Osteocyte (in vitro differentiated cells): ENCODE results near the gene ZFHX3. TPM values are rescaled to one million over a fixed set of nuclear protein-coding genes. Genes with fewer than 3 reads are reported as not detected.

Experiments
- DNase-seq: peaks from one replicate; pipeline ENCODE4 v3.0.0; 2021; ENCODE audit warnings: mixed read lengths; ENCODE audit not compliant: unreplicated experiment; ENCODE audit errors: extremely low spot score
- H3K27ac Mint-ChIP-seq: one replicate; pipeline ENCODE4 v1.8.0; 2021; ENCODE audit warnings: mild to moderate bottlenecking, mixed read lengths; ENCODE audit not compliant: unreplicated experiment
- H3K27me3 Mint-ChIP-seq: one replicate; pipeline ENCODE4 v1.8.0; 2021; ENCODE audit warnings: mixed read lengths; ENCODE audit not compliant: unreplicated experiment
- H3K36me3 Mint-ChIP-seq: one replicate; pipeline ENCODE4 v1.8.0; 2021; ENCODE audit warnings: mixed read lengths; ENCODE audit not compliant: unreplicated experiment
- H3K4me1 Mint-ChIP-seq: one replicate; pipeline ENCODE4 v1.8.0; 2021; ENCODE audit warnings: mixed read lengths; ENCODE audit not compliant: unreplicated experiment
- H3K4me3 Mint-ChIP-seq: one replicate; pipeline ENCODE4 v1.8.0; 2021; ENCODE audit warnings: mild to moderate bottlenecking, moderate library complexity, mixed read lengths; ENCODE audit not compliant: unreplicated experiment
- H3K9me3 Mint-ChIP-seq: one replicate; pipeline ENCODE4 v1.8.0; 2021; ENCODE audit warnings: mixed read lengths; ENCODE audit not compliant: unreplicated experiment
- CTCF ChIP-seq: fragments of 200-600 bp; sonication (generic); IDR thresholded peaks from 2 replicates; pipeline ENCODE4 v1.5.0; 2021; ENCODE audit warnings: antibody characterized with exemption, mild to moderate bottlenecking, moderate library complexity
- total RNA-seq: library from RNA; stranded (reverse); gene quantifications from 2 replicates; pipeline ENCODE4 v1.2.1, GENCODE V29; 2021

ZFHX3 gene
- total RNA-seq, 1 donor from 2014 or later, result 89.1 TPM

DNA sequence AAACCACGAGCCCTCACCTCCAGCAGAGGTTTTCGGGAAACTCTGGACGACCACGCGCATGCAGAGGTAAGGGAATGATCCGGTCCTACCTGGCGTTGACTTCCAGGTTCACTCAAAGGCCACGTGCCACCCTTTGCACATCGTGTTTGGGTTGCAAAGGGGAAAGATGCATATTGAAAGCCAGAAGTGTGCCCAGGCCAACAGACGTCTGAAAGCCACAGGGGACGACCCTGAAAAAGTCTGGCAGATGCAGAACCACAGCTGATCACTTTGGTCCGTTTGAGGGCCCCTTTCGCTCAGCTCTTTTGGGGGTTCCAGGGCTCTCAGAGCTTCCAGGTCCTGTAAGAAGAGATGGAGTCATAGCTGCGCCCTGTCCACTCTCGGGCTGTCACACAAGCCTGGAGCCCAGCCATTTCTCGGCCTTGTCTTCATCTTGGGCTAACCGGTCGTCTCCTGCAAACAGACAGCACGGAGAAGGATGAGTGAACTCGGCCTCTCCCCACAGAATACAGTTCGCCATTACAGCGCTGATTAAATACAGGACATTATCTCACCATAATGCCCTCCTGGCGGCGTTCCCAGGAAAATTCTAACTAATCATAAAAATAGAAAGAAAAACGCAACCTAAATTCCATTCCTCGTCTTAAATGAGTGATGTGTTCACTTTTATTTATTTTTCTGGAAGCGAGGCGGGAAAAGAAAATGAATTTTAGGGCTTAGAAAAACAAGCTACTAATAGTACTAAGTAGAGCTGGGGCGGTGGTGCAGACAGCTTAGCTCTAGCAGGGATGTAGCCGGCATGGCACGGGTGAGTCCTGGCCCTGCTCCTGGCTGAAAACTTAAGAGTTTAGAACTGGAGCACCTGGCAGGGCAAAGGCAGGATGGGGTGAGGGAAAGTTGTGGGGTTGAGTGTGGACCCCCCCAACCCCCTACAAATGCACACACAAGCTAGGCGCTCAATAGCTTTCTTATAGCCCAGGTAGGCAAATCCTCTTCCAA is 45.5 kb upstream of the ZFHX3 start:
- Mint-ChIP-seq H3K4me1 (peaks cover 44% of the 10 kb centered on the region), H3K4me3 (no peak overlapping the region), H3K9me3 (no peaks in the 10 kb centered on the region), H3K36me3 (no peaks in the 10 kb centered on the region), H3K27me3 (no peaks in the 10 kb centered on the region), H3K27ac (peak overlapping the region; percentile 90)
- no peak for TF ChIP-seq CTCF
- no peak for DNase-seq

GRCh38 chr16:73092236-73092781 is 44.4 kb upstream of the ZFHX3 start:
- H3K4me1 Mint-ChIP-seq, result peaks cover 44% of the 10 kb centered on the region
- no peak for TF ChIP-seq CTCF
- H3K27ac Mint-ChIP-seq, result peak overlapping the region; percentile 90

GRCh38 chr16:73091174-73091573 is 43.2 kb upstream of the ZFHX3 start:
- Mint-ChIP-seq H3K36me3 (no peaks in the 10 kb centered on the region), H3K4me1 (peaks cover 40% of the 10 kb centered on the region), H3K27me3 (no peaks in the 10 kb centered on the region), H3K4me3 (no peak overlapping the region), H3K9me3 (no peaks in the 10 kb centered on the region), H3K27ac (no peak overlapping the region)
- no peak for TF ChIP-seq CTCF
- no peak for DNase-seq

More at GRCh38 chr16:73092236-73092781, 44.4 kb upstream of the ZFHX3 start:
- DNase-seq, result no peak
- H3K9me3 Mint-ChIP-seq, result no peaks in the 10 kb centered on the region
- no peaks in the 10 kb centered on the region for H3K27me3 Mint-ChIP-seq
- H3K36me3 Mint-ChIP-seq, result no peaks in the 10 kb centered on the region
- H3K4me3 Mint-ChIP-seq, result no peak overlapping the region

GRCh38 chr16:73089420-73089819 is 41.5 kb upstream of the ZFHX3 start:
- Mint-ChIP-seq H3K4me3 (no peak overlapping the region), H3K9me3 (no peaks in the 10 kb centered on the region), H3K4me1 (peaks cover 23% of the 10 kb centered on the region), H3K27ac (no peak overlapping the region), H3K27me3 (no peaks in the 10 kb centered on the region), H3K36me3 (peaks cover 5% of the 10 kb centered on the region)
- TF ChIP-seq CTCF, result no peak
- no peak for DNase-seq

DNA sequence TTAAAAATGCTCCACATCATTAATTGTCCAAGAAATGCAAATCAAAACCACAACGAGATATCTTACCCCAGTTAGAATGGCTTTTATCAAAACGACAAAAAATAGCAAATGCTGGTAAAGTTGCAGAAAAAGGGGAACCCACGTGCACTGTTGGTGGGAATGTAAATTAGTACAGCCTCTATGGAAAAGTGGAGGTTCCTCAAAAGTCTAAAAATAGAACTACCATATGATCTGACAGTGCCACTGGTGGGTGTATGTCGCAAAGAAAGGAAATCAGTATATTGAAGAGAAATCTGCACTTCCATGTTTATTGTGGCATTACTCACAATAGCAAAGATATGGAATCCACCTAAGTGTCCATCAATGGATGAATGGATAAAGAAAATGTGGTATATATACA is 38.2 kb upstream of the ZFHX3 start:
- DNase-seq, result no peak
- no peaks in the 10 kb centered on the region for H3K9me3 Mint-ChIP-seq
- no peaks in the 10 kb centered on the region for H3K27me3 Mint-ChIP-seq
- TF ChIP-seq CTCF, result no peak
- H3K27ac Mint-ChIP-seq, result no peak overlapping the region
- peaks cover 5% of the 10 kb centered on the region for H3K36me3 Mint-ChIP-seq
- no peak overlapping the region for H3K4me3 Mint-ChIP-seq
- peaks cover 8% of the 10 kb centered on the region for H3K4me1 Mint-ChIP-seq
